Caco-2 (cell line): ENCODE results near the gene ACTR1A. TPM values are rescaled to one million over a fixed set of nuclear protein-coding genes. Genes with fewer than 3 reads are reported as not detected.

Experiments
- BruUV-seq: library from RNA; stranded (reverse); fragments of 400-500 nt; replicated peaks from 2 replicates; lab custom pipeline; 2021; lab: Mats Ljungman, UMichigan
- CTCF ChIA-PET: fragments of 300-600 bp; sonication (Branson Sonifier 250); formaldehyde crosslinking; loops from one replicate; lab custom pipeline; 2022; ENCODE audit warnings: antibody characterized with exemption; lab: Charles Lee
- POLR2A ChIA-PET: fragments of 300-600 bp; sonication (Branson Sonifier 250); formaldehyde crosslinking; loops from one replicate; lab custom pipeline; 2022; ENCODE audit warnings: antibody characterized with exemption; lab: Charles Lee
- DNase-seq, 2 experiments: peaks; one replicate each; pipeline versions ENCODE4 v3.0.0 to v3.0.0-alpha.2; 2020 to 2022
- H3K27me3 ChIP-seq: replicated peaks from 2 replicates; pipeline ENCODE4 v1.6.0; 2011; ENCODE audit warnings: low read length; ENCODE audit not compliant: control insufficient read depth, insufficient read depth
- H3K36me3 ChIP-seq: 2 replicates; pipeline ENCODE4 v1.5.1; 2011; ENCODE audit warnings: low read length; ENCODE audit not compliant: control insufficient read depth, insufficient read depth
- H3K4me1 ChIP-seq: fragments of 250-450 bp; sonication (Bioruptor Pico); 2 replicates; pipeline ENCODE4 v1.5.1; 2020; ENCODE audit warnings: mild to moderate bottlenecking
- H3K4me3 ChIP-seq: 2 replicates; pipeline ENCODE4 v1.5.1; 2011; ENCODE audit warnings: low read depth, mild to moderate bottlenecking, control low read depth, low read length
- H3K9me3 ChIP-seq: fragments of 250-450 bp; sonication (Bioruptor Pico); 2 replicates; pipeline ENCODE4 v1.5.1; 2020; ENCODE audit warnings: mild to moderate bottlenecking, moderate library complexity
- H3K27ac Mint-ChIP-seq: one replicate; pipeline ENCODE4 v1.8.0; 2022; ENCODE audit warnings: mixed read lengths; ENCODE audit not compliant: unreplicated experiment
- H3K27me3 Mint-ChIP-seq: one replicate; pipeline ENCODE4 v1.8.0; 2022; ENCODE audit warnings: mixed read lengths; ENCODE audit not compliant: insufficient read depth, unreplicated experiment
- H3K36me3 Mint-ChIP-seq: one replicate; pipeline ENCODE4 v1.8.0; 2022; ENCODE audit warnings: mild to moderate bottlenecking, mixed read lengths; ENCODE audit not compliant: insufficient read depth, unreplicated experiment
- H3K4me1 Mint-ChIP-seq: one replicate; pipeline ENCODE4 v1.8.0; 2022; ENCODE audit warnings: low read depth, mixed read lengths; ENCODE audit not compliant: unreplicated experiment
- H3K4me3 Mint-ChIP-seq: one replicate; pipeline ENCODE4 v1.8.0; 2022; ENCODE audit warnings: mild to moderate bottlenecking, moderate library complexity, mixed read lengths; ENCODE audit not compliant: unreplicated experiment
- H3K9me3 Mint-ChIP-seq: one replicate; pipeline ENCODE4 v1.8.0; 2022; ENCODE audit warnings: mixed read lengths; ENCODE audit not compliant: unreplicated experiment
- intact Hi-C: fragments of 100-400 bp; cut with micrococcal nuclease; formaldehyde crosslinking; loops from one replicate; pipeline ENCODE4 v1.10.0; 2022; ENCODE audit not compliant: unreplicated experiment
- total RNA-seq: library from RNA; stranded (reverse); gene quantifications from 2 replicates; pipeline ENCODE4 v1.2.3, GENCODE V29; 2022
- TF ChIP-seq, protein P1 (sequence below), 2 experiments: fragments of 200-600 bp in 1 of 2; IDR thresholded peaks; 1 replicate in 1 of 2; 2 replicates in 1 of 2; pipeline versions ENCODE4 v1.5.1 to v1.8.0; 2011 to 2022; ENCODE audit warnings: antibody characterized with exemption in 1 of 2, control low read depth in 1 of 2, inconsistent platforms in 1 of 2, low read depth in 1 of 2, low read length in 1 of 2, mild to moderate bottlenecking in 1 of 2, moderate library complexity in 1 of 2; ENCODE audit not compliant: insufficient read depth in 1 of 2, severe bottlenecking in 1 of 2, unreplicated experiment in 1 of 2

Gene ACTR1A
- total RNA-seq, 1 experiment from 2014 or later: 65.9 TPM

- intact Hi-C loops: loop anchor here (1.0 kb wide), 2 partner anchors 11 to 18 kb away; partner anchors contain the start of gene CUEDC2
- H3K4me1 Mint-ChIP-seq: peaks cover 30% of the 10 kb centered on the region
Observed at GRCh38 chr10:102450374-102451104, 52.0 kb downstream of the ACTR1A start.

DNA sequence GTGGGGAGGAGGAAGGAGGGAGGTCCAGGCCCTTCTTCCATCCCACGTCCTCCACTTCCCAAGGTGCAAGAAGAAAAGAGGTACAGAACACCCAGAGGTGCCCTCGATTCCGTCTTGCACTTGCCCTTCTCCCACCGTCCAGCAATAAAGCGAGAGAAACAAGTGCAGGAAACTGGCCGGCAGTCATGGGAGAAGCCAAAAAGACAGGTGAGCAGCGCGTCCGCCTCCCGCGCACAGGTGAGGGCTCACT, 52.5 kb downstream of the ACTR1A start:
- Mint-ChIP-seq H3K27me3 (no peaks in the 10 kb centered on the region), H3K4me1 (peaks cover 27% of the 10 kb centered on the region), H3K4me3 (peak overlapping the region; percentile 90), H3K36me3 (peaks cover 50% of the 10 kb centered on the region), H3K27ac (peak overlapping the region; percentile 90), H3K9me3 (no peaks in the 10 kb centered on the region)
- intact Hi-C loops: loop anchor here (1.0 kb wide), 2 partner anchors 11 to 18 kb away; partner anchors contain the start of gene CUEDC2
- Histone ChIP-seq H3K4me3 (peak overlapping the region; percentile 84), H3K27me3 (no peaks in the 10 kb centered on the region), H3K4me1 (peaks cover 36% of the 10 kb centered on the region), H3K9me3 (no peaks in the 10 kb centered on the region), H3K36me3 (no peaks in the 10 kb centered on the region)
- CTCF ChIA-PET: interaction anchor here (1.2 to 2.0 kb wide), 3 partner anchors 18 to 194 kb away, joined by 3 to 8 read pairs (median 5); partner anchors contain the start of genes CUEDC2 and TRIM8
- no peak for DNase-seq
- TF ChIP-seq, protein P1, sequence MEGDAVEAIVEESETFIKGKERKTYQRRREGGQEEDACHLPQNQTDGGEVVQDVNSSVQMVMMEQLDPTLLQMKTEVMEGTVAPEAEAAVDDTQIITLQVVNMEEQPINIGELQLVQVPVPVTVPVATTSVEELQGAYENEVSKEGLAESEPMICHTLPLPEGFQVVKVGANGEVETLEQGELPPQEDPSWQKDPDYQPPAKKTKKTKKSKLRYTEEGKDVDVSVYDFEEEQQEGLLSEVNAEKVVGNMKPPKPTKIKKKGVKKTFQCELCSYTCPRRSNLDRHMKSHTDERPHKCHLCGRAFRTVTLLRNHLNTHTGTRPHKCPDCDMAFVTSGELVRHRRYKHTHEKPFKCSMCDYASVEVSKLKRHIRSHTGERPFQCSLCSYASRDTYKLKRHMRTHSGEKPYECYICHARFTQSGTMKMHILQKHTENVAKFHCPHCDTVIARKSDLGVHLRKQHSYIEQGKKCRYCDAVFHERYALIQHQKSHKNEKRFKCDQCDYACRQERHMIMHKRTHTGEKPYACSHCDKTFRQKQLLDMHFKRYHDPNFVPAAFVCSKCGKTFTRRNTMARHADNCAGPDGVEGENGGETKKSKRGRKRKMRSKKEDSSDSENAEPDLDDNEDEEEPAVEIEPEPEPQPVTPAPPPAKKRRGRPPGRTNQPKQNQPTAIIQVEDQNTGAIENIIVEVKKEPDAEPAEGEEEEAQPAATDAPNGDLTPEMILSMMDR (IDR thresholded peaks at IDR 0.05; ENCODE audit: insufficient read depth in 1 of 2, low read depth in 1 of 2, low read length in 1 of 2, severe bottlenecking in 1 of 2, unreplicated experiment in 1 of 2): no peak
- BruUV-seq: TSS peak; percentile 29
- POLR2A ChIA-PET: interaction anchor here (0.6 to 2.4 kb wide), 10 partner anchors 8 to 134 kb away, joined by 3 to 23 read pairs (median 5); partner anchors contain the start of genes ACTR1A and CUEDC2

More at GRCh38 chr10:102450374-102451104, 52.0 kb downstream of the ACTR1A start:
- POLR2A ChIA-PET: interaction anchor here (0.6 to 2.4 kb wide), 12 partner anchors 8 to 142 kb away, joined by 3 to 23 read pairs (median 4); partner anchors contain the start of genes ACTR1A and CUEDC2
- no peaks in the 10 kb centered on the region for H3K9me3 Mint-ChIP-seq
- Histone ChIP-seq H3K9me3 (no peaks in the 10 kb centered on the region), H3K4me3 (peak overlapping the region; percentile 84), H3K4me1 (peaks cover 41% of the 10 kb centered on the region), H3K36me3 (0 out of 2 replicates have a peak, but pooled peaks cover 1% of the 10 kb centered on the region), H3K27me3 (no peaks in the 10 kb centered on the region)
- H3K36me3 Mint-ChIP-seq: peaks cover 53% of the 10 kb centered on the region
- peak; percentile 89 to 94 for DNase-seq
- CTCF ChIA-PET: interaction anchor here (0.5 to 2.0 kb wide), 6 partner anchors 14 to 264 kb away, joined by 3 to 8 read pairs (median 5); partner anchors contain the start of genes ARL3, CUEDC2, SFXN2 and TRIM8
- no TSS peak for BruUV-seq
- peak overlapping the region; percentile 90 for H3K27ac Mint-ChIP-seq
- no peaks in the 10 kb centered on the region for H3K27me3 Mint-ChIP-seq
- TF ChIP-seq, protein P1 (IDR thresholded peaks at IDR 0.05; ENCODE audit: insufficient read depth in 1 of 2, low read depth in 1 of 2, low read length in 1 of 2, severe bottlenecking in 1 of 2, unreplicated experiment in 1 of 2): peak in 1 of 2 experiments; percentile 5
- peak overlapping the region; percentile 90 for H3K4me3 Mint-ChIP-seq
